Activated B cell treated with CpG ODN at 0.5 μM for 24 hours (primary cell): ENCODE results near the gene ETV6. TPM values are rescaled to one million over a fixed set of nuclear protein-coding genes. Genes with fewer than 3 reads are reported as not detected.
A peak's percentile ranks its signal among the peaks of the same experiment; 100 is the strongest.

ENCODE experiments used
- ATAC-seq: fragments of 200-7000 bp; cut with Tn5 transposase; one replicate; pipeline ENCODE4 v1.10.0; 2021; ENCODE audit warnings: low read depth, mild to moderate bottlenecking, moderate library complexity
- CTCF ChIA-PET: fragments of 350-600 bp; sonication (Branson Sonifier 250); formaldehyde crosslinking; loops from one replicate; lab custom pipeline; 2021; ENCODE audit warnings: antibody characterized with exemption; lab: Charles Lee
- POLR2A ChIA-PET: fragments of 350-600 bp; sonication (Branson Sonifier 250); formaldehyde crosslinking; loops from one replicate; lab custom pipeline; 2021; ENCODE audit warnings: antibody characterized with exemption; lab: Charles Lee
- DNase-seq: peaks from one replicate; pipeline ENCODE4 v3.0.0; 2022
- H3K27ac Mint-ChIP-seq: one replicate; pipeline ENCODE4 v1.8.0; 2020; ENCODE audit warnings: mixed read lengths
- H3K27me3 Mint-ChIP-seq: one replicate; pipeline ENCODE4 v1.8.0; 2021; ENCODE audit warnings: mixed read lengths
- H3K36me3 Mint-ChIP-seq: one replicate; pipeline ENCODE4 v1.8.0; 2021; ENCODE audit warnings: low read depth, mixed read lengths
- H3K4me1 Mint-ChIP-seq: one replicate; pipeline ENCODE4 v1.8.0; 2021; ENCODE audit warnings: mixed read lengths
- H3K4me3 Mint-ChIP-seq: one replicate; pipeline ENCODE4 v1.8.0; 2020; ENCODE audit warnings: mild to moderate bottlenecking, mixed read lengths
- H3K9me3 Mint-ChIP-seq: one replicate; pipeline ENCODE4 v1.8.0; 2020; ENCODE audit warnings: mixed read lengths
- intact Hi-C: fragments of 100-400 bp; cut with micrococcal nuclease; formaldehyde crosslinking; loops from one replicate; pipeline ENCODE4 v1.15.1; 2024
- total RNA-seq: library from RNA; stranded (reverse); gene quantifications from 2 replicates; pipeline ENCODE4 v1.2.3, GENCODE V29; 2022
- TF ChIP-seq, protein P1 (sequence below): fragments of 200-600 bp; IDR thresholded peaks from one replicate; pipeline ENCODE4 v1.8.0; 2022; ENCODE audit warnings: antibody characterized with exemption, mild to moderate bottlenecking

The ETV6 gene
- total RNA-seq, 1 donor from 2014 or later = 130 TPM

- ATAC-seq (no peak), DNase-seq (no peak)
- CTCF ChIA-PET = interaction anchor here (0.6 to 2.1 kb wide), 2 partner anchors 210 to 213 kb away, joined by 4 to 7 read pairs; no protein-coding TSS in a partner anchor
- H3K4me1 Mint-ChIP-seq = peaks cover 52% of the 10 kb centered on the region
- no peaks in the 10 kb centered on the region for H3K27me3 Mint-ChIP-seq
- peak overlapping the region; percentile 93 for H3K27ac Mint-ChIP-seq
- H3K9me3 Mint-ChIP-seq = no peaks in the 10 kb centered on the region
- TF ChIP-seq, protein P1, sequence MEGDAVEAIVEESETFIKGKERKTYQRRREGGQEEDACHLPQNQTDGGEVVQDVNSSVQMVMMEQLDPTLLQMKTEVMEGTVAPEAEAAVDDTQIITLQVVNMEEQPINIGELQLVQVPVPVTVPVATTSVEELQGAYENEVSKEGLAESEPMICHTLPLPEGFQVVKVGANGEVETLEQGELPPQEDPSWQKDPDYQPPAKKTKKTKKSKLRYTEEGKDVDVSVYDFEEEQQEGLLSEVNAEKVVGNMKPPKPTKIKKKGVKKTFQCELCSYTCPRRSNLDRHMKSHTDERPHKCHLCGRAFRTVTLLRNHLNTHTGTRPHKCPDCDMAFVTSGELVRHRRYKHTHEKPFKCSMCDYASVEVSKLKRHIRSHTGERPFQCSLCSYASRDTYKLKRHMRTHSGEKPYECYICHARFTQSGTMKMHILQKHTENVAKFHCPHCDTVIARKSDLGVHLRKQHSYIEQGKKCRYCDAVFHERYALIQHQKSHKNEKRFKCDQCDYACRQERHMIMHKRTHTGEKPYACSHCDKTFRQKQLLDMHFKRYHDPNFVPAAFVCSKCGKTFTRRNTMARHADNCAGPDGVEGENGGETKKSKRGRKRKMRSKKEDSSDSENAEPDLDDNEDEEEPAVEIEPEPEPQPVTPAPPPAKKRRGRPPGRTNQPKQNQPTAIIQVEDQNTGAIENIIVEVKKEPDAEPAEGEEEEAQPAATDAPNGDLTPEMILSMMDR = no peak
- POLR2A ChIA-PET = interaction anchor here (0.8 to 2.1 kb wide), 13 partner anchors 9 to 187 kb away, joined by 3 to 14 read pairs (median 5); partner anchors contain the start of gene ETV6
- intact Hi-C loops = loop anchor here (2.0 kb wide), 1 partner anchor 58 kb away; no protein-coding TSS in a partner anchor
- H3K4me3 Mint-ChIP-seq = peak overlapping the region; percentile 70
- H3K36me3 Mint-ChIP-seq = peaks cover 25% of the 10 kb centered on the region
Observed at GRCh38 chr12:11823043-11823442, 173.6 kb downstream of the ETV6 start.

- peak overlapping the region; percentile 36 for H3K4me3 Mint-ChIP-seq
- no peaks in the 10 kb centered on the region for H3K27me3 Mint-ChIP-seq
- DNase-seq = no peak
- ChIA-PET POLR2A (interaction anchor here (1.9 kb wide), 1 partner anchor 13 kb away, joined by 7 read pairs; no protein-coding TSS in a partner anchor), CTCF (interaction anchor here (2.1 kb wide), 1 partner anchor 209 kb away, joined by 7 read pairs; no protein-coding TSS in a partner anchor)
- TF ChIP-seq, protein P1 = no peak
- peaks cover 24% of the 10 kb centered on the region for H3K36me3 Mint-ChIP-seq
- peak overlapping the region; percentile 93 for H3K27ac Mint-ChIP-seq
- no peak for ATAC-seq
- H3K4me1 Mint-ChIP-seq = peaks cover 52% of the 10 kb centered on the region
- intact Hi-C loops = loop anchor here (2.0 kb wide), 1 partner anchor 59 kb away; no protein-coding TSS in a partner anchor
- H3K9me3 Mint-ChIP-seq = no peaks in the 10 kb centered on the region
Observed at GRCh38 chr12:11823593-11823992, 174.1 kb downstream of the ETV6 start.

DNA sequence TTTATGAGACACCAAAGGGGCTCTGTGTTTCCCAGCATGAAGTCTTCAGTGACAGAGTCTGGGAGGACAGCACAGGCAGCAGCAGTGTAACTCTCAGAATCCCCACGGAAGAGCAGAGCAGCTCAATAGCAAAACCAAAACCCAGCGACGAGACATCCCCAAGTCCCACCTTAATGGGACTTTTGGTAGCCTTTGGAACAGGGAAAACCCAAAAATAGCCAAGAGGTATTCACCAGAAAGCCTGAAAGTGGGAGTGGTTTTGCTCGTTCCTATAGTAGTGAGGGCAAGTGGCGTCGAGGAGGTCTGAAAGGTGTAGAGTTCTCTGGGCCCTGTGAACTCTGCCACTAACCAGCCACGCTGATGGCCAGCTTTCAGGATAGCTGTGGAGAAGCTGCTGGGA, 174.6 kb downstream of the ETV6 start:
- ATAC-seq (no peak), DNase-seq (no peak)
- Mint-ChIP-seq H3K27ac (peak overlapping the region; percentile 93), H3K36me3 (peaks cover 24% of the 10 kb centered on the region), H3K27me3 (no peaks in the 10 kb centered on the region), H3K9me3 (no peaks in the 10 kb centered on the region), H3K4me3 (no peak overlapping the region), H3K4me1 (peaks cover 52% of the 10 kb centered on the region)
- CTCF ChIA-PET = no interaction called here
- POLR2A ChIA-PET = interaction anchor here (1.9 kb wide), 1 partner anchor 12 kb away, joined by 7 read pairs; no protein-coding TSS in a partner anchor
- intact Hi-C loops = no loop called here
- TF ChIP-seq, protein P1 = no peak

GRCh38 chr12:11824736-11825135, 175.3 kb downstream of the ETV6 start:
- intact Hi-C loops = no loop called here
- TF ChIP-seq, protein P1 = no peak
- CTCF ChIA-PET = no interaction called here
- Mint-ChIP-seq H3K9me3 (no peaks in the 10 kb centered on the region), H3K4me3 (no peak overlapping the region), H3K27ac (peak overlapping the region; percentile 38), H3K27me3 (no peaks in the 10 kb centered on the region), H3K36me3 (peaks cover 24% of the 10 kb centered on the region), H3K4me1 (peaks cover 52% of the 10 kb centered on the region)
- DNase-seq = no peak
- POLR2A ChIA-PET = interaction anchor here (0.6 to 1.9 kb wide), 4 partner anchors 11 to 118 kb away, joined by 3 to 13 read pairs (median 6); no protein-coding TSS in a partner anchor
- no peak for ATAC-seq

- DNase-seq (no peak), ATAC-seq (no peak)
- H3K4me3 Mint-ChIP-seq = peak overlapping the region; percentile 20
- TF ChIP-seq, protein P1 = no peak
- intact Hi-C loops = no loop called here
- peaks cover 52% of the 10 kb centered on the region for H3K4me1 Mint-ChIP-seq
- ChIA-PET POLR2A (interaction anchor here (0.7 to 1.9 kb wide), 8 partner anchors 11 to 208 kb away, joined by 3 to 13 read pairs (median 5); partner anchors contain the start of gene ETV6), CTCF (no interaction called here)
- no peaks in the 10 kb centered on the region for H3K27me3 Mint-ChIP-seq
- H3K9me3 Mint-ChIP-seq = no peaks in the 10 kb centered on the region
- peak overlapping the region; percentile 38 for H3K27ac Mint-ChIP-seq
- H3K36me3 Mint-ChIP-seq = peaks cover 24% of the 10 kb centered on the region
Observed at GRCh38 chr12:11825278-11825677, 175.8 kb downstream of the ETV6 start.
